Adrenal gland (tissue), 5 donors: ENCODE data around the gene NHS.
"Not testable (repeated sequence)": the region's sequence is repeated elsewhere in the genome, so short reads cannot be mapped to it uniquely, and the experiment has no call there.

Experiments used
- CTCF ChIP-seq, 6 experiments: fragments of 450-650 bp in 4 of 6; fragments of 200-600 bp in 2 of 6; sonication (generic) in 1 of 6; IDR thresholded peaks; 1 replicate in 5 of 6; 2 replicates in 1 of 6; pipeline versions ENCODE4 v1.5.1 to v1.8.0; 2016 to 2021; ENCODE audit warnings: antibody characterized with exemption in 6 of 6, mild to moderate bottlenecking in 2 of 6, moderate library complexity in 1 of 6
- POLR2A ChIP-seq, 2 donors: fragments of 450-650 bp; IDR thresholded peaks; one replicate each; pipeline ENCODE4 v1.6.1; 2017; ENCODE audit warnings: antibody characterized with exemption in 2 of 2, mild to moderate bottlenecking in 2 of 2, moderate library complexity in 1 of 2
- donor health status: DM: no; HTN: no; CAD: no.

GRCh38 chrX:17446269-17446668 lies 71.3 kb downstream of the NHS start:
- TF ChIP-seq CTCF, POLR2A (IDR thresholded peaks at IDR 0.05): not testable (repeated sequence)
